HCT116 (cell line): Measurements from ENCODE around the gene RMRP.
"Not testable (repeated sequence)": the region's sequence is repeated elsewhere in the genome, so short reads cannot be mapped to it uniquely, and the experiment has no call there.

Experiments
- CEBPB ChIP-seq: IDR thresholded peaks from 2 replicates; pipeline ENCODE4 v1.6.1; 2012; ENCODE audit warnings: low read depth
- CTCF ChIP-seq, 3 experiments: fragments of 200-600 bp in 1 of 3; sonication (generic) in 1 of 3; IDR thresholded peaks in 2 of 3; conservative IDR thresholded peaks in 1 of 3; 2 replicates each; pipeline ENCODE4 v1.5.1; 2012 to 2017; ENCODE audit warnings: low read depth in 2 of 3, low read length in 2 of 3, antibody characterized with exemption in 1 of 3, borderline replicate concordance in 1 of 3, control low read depth in 1 of 3, mild to moderate bottlenecking in 1 of 3, mixed read lengths in 1 of 3, mixed run types in 1 of 3, moderate library complexity in 1 of 3; ENCODE audit not compliant: insufficient read depth in 1 of 3
- EGR1 ChIP-seq: IDR thresholded peaks from 2 replicates; pipeline ENCODE4 v1.6.1; 2012; ENCODE audit warnings: low read depth
- EZH2 ChIP-seq: fragments of 200-600 bp; sonication (generic); IDR thresholded peaks from 2 replicates; pipeline ENCODE4 v1.6.1; 2017; ENCODE audit warnings: antibody characterized with exemption, mixed run types
- EZH2phosphoT487 ChIP-seq: fragments of 200-600 bp; IDR thresholded peaks from 2 replicates; pipeline ENCODE4 v1.6.1; 2018; ENCODE audit warnings: antibody characterized with exemption, borderline replicate concordance
- POLR2A ChIP-seq: IDR thresholded peaks from 2 replicates; pipeline ENCODE4 v1.7.0; 2011; ENCODE audit warnings: borderline replicate concordance; ENCODE audit not compliant: insufficient read depth, insufficient read length; ENCODE audit errors: extremely low read depth
- POLR2AphosphoS5 ChIP-seq: IDR thresholded peaks from 2 replicates; pipeline ENCODE4 v1.6.1; 2011; ENCODE audit warnings: mild to moderate bottlenecking, low read depth, low read length, moderate library complexity
- RAD21 ChIP-seq: IDR thresholded peaks from 2 replicates; pipeline ENCODE4 v1.6.1; 2012; ENCODE audit warnings: low read depth, mild to moderate bottlenecking
- REST ChIP-seq: IDR thresholded peaks from 2 replicates; pipeline ENCODE4 v1.6.1; 2012; ENCODE audit warnings: low read depth
- SIN3A ChIP-seq: IDR thresholded peaks from 2 replicates; pipeline ENCODE4 v1.6.1; 2012; ENCODE audit warnings: low read depth
- ZBTB33 ChIP-seq: IDR thresholded peaks from 2 replicates; pipeline ENCODE4 v1.6.1; 2011; ENCODE audit warnings: mild to moderate bottlenecking, low read length, moderate library complexity; ENCODE audit not compliant: insufficient replicate concordance; ENCODE audit errors: extremely low read depth
- ZNF274 ChIP-seq: fragments of 200-500 bp; sonication (Bioruptor generic); IDR thresholded peaks from 2 replicates; pipeline ENCODE4 v1.6.1; 2014; ENCODE audit warnings: mild to moderate bottlenecking, low read depth, low read length, inconsistent platforms

GRCh38 chr9:35637427-35637955 lies 20.3 kb downstream of the RMRP start:
- not testable (repeated sequence) for TF ChIP-seq EZH2; ZNF274; CEBPB; CTCF (IDR thresholded peaks at IDR 0.05 in 2 of 3, conservative IDR thresholded peaks at IDR 0.05 in 1 of 3; ENCODE audit: borderline replicate concordance in 1 of 3, insufficient read depth in 1 of 3, low read depth in 2 of 3, low read length in 2 of 3); EGR1; POLR2AphosphoS5; REST; EZH2phosphoT487; SIN3A; POLR2A; ZBTB33; RAD21
